Kidney tubule cell (primary cell): ENCODE measurements around the gene NXPH3.

ENCODE experiments used
- DNase-seq: peaks from one replicate; pipeline ENCODE4 v3.0.0-alpha.2; 2018; ENCODE audit warnings: low spot score

NXPH3 gene

DNA sequence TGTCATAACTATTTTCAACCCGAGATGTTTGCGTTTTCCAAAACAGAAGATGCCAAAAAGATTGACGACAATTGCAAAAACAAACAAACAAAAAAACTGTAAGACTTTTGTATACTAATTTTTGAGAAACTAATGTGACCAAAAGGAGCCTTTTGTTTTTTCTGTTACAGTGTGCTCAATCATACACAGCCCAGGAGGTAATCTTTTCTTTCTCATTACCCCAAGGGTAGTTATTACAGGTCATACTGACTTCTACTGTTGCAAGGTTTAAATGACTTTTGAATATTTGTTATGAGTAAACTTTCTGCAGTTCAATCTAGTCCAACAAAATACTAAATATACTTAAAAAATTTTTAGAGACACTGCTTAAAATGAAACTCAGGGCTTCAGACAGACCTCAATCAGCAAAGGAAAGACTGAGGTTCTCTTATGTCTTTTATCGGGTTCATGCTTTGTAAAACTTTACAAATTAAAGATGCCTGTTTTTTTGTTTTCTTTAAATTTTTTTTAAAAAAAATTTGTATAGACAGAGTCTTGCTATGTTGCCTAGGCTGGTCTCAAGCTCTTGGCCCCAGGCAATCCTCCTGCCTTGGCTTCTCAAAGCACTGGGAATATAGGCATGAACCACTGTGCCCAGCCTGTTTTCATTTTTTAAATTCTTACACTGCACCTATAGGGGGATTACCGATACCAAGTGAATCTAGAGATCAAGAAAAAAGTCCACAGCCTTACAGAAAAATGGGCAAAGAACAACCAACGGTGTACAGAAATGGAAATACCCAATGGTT, 54.6 kb downstream of the NXPH3 start:
- no peak for DNase-seq

DNA sequence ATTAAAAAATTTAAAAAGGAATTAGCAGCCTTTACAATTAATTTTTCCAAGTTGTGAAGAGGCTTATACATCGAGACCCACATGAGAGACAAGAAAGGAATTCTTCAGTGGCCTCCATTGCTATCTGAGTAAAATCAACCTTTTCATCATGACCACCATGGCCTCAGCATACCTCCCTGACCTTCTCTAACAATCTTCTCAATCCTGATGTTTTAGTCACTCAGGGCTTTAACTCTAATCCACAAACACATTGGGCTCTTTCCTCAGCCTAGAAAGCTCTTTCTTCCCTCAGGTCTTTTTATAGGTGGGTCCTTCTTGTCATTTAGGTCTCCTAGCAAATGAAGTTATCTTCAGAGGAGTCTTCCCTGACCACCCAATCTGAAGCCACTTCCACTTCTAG, 55.8 kb downstream of the NXPH3 start:
- no peak for DNase-seq
